HUES64 (cell line): Measurements from ENCODE around the gene TRAFD1. TPM values are rescaled to one million over a fixed set of nuclear protein-coding genes. Genes with fewer than 3 reads are reported as not detected.
"Not testable (repeated sequence)": the region's sequence is repeated elsewhere in the genome, so short reads cannot be mapped to it uniquely, and the experiment has no call there.

ENCODE experiments used
- H3K27ac ChIP-seq: 2 replicates; pipeline ENCODE4 v1.7.0; 2013; ENCODE audit warnings: low read depth, low read length, inconsistent platforms
- H3K27me3 ChIP-seq: 2 replicates; pipeline ENCODE4 v1.6.1; 2013; ENCODE audit warnings: mild to moderate bottlenecking, low read length; ENCODE audit not compliant: insufficient read depth
- H3K36me3 ChIP-seq: 2 replicates; pipeline ENCODE4 v1.6.1; 2013; ENCODE audit warnings: mild to moderate bottlenecking, low read length; ENCODE audit not compliant: insufficient read depth
- H3K4me1 ChIP-seq: 2 replicates; pipeline ENCODE4 v1.6.1; 2013; ENCODE audit warnings: mild to moderate bottlenecking, low read length, moderate library complexity; ENCODE audit not compliant: insufficient read depth
- H3K4me3 ChIP-seq: 2 replicates; pipeline ENCODE4 v1.5.1; 2013; ENCODE audit warnings: mild to moderate bottlenecking, low read length, moderate library complexity
- H3K9ac ChIP-seq: 2 replicates; pipeline ENCODE4 v1.6.1; 2013; ENCODE audit warnings: mild to moderate bottlenecking, low read depth, low read length
- H3K9me3 ChIP-seq: 2 replicates; pipeline ENCODE4 v1.6.1; 2013; ENCODE audit warnings: low read depth, low read length; ENCODE audit not compliant: insufficient read depth
- WGBS: fragments of 150-250, 120-280 bp; methylation state at CpG from one replicate; pipeline ENCODE4 v1.1.7; 2013; ENCODE audit warnings: missing lambda C conversion rate; 5-methylcytosine and 5-hydroxymethylcytosine counted together
- polyA plus RNA-seq, 2 experiments: library from polyadenylated mRNA; stranded (reverse); fragments of 50-300 nt; gene quantifications; one replicate each; pipeline ENCODE4 v1.2.3, GENCODE V29; 2013

TRAFD1 gene
- polyA plus RNA-seq (2013, experiment 1 of 2) = 21.9 TPM
- polyA plus RNA-seq (2013, experiment 2 of 2) = 22.3 TPM

DNA sequence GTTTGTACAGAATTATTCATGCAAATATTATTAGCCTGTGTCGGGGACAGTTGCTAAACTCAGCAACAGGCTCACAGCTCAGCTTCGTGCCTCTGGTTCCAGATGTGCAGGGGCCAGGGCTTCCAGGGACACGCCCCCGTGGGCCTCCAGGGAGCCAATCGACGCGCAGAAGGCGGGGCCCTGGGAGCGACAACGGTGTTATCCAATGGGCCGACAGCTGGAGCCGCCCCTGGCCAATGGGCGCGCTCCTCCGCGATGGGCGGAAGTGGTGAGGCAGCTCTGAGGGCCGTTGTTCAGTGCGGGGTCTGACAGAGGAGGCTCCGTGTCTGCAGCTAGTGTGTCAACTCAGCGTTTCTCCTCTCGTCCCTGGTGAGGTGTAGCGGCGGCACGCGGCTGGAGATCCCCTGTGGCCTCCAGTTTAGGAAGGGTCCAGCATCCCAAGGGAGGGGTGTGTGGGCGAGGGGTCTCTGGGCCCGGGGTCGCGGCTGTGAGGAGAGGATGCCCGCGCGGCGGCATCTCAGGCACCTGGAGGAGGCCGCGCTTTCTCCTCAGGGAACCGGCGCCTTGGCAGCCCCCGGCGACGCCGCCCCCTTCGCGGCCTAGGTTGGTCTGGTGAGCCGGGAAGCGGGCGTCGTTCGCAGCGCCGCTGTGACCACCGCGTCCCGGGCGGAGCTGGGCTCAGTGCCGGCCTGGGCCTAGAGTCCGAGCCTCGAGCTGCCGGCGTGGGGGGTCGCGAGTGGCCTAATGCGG is at the start of gene TRAFD1:
TRAFD1 (plus strand) TSS at position 311 of the 750 bp plus-strand sequence. CDS start 4,963 bp downstream, outside the sequence.
- peak within 1 kb of the TSS; percentile 63 for H3K9ac ChIP-seq
- peak within 1 kb of the TSS; percentile 67 for H3K4me3 ChIP-seq
- peaks cover 2% of the 10 kb centered on the region for H3K36me3 ChIP-seq
- no peaks in the 10 kb centered on the region for H3K27me3 ChIP-seq
- no peaks in the 10 kb centered on the region for H3K9me3 ChIP-seq
- under 1% methylated on average over 63 of the region's 63 CpGs for WGBS
- no peak within 1 kb of the TSS for H3K27ac ChIP-seq
- peaks cover 13% of the 10 kb centered on the region for H3K4me1 ChIP-seq

- Histone ChIP-seq H3K9ac (no peak overlapping the region), H3K27ac (no peak overlapping the region), H3K27me3 (no peaks in the 10 kb centered on the region), H3K9me3 (no peaks in the 10 kb centered on the region), H3K4me1 (peaks cover 13% of the 10 kb centered on the region), H3K4me3 (no peak overlapping the region), H3K36me3 (peaks cover 91% of the 10 kb centered on the region)
- WGBS = no CpG with 5 or more reads among the region's 2 CpGs
Observed at GRCh38 chr12:112087055-112087850, 38.1 kb upstream of the TRAFD1 start.

- Histone ChIP-seq H3K4me1 (peaks cover 13% of the 10 kb centered on the region), H3K36me3 (peaks cover 89% of the 10 kb centered on the region), H3K27me3 (no peaks in the 10 kb centered on the region), H3K9me3 (no peaks in the 10 kb centered on the region), H3K9ac (no peak overlapping the region), H3K27ac (no peak overlapping the region), H3K4me3 (no peak overlapping the region)
- 96% methylated on average over 1 of the region's 1 CpG for WGBS
Observed at GRCh38 chr12:112087851-112088250, 37.5 kb upstream of the TRAFD1 start.

DNA sequence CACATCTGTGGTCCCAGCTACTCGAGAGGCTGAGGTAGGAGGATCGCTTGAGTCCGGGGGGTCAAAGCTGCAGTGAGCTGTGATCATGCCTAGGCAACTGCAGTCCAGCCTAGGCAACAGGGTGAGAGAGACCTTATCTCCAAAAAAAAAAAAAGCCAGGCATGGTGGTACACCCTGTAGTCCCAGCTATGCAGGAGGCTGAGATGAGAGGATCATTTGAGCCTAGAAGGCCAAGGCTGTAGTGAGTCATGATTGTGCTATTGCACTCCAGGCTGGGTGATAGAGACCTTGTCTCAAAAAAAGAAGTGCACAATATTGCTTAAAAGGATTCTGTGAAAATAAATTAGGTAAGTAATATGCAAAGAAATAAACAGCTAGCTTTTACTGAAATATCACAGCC is 33.8 kb upstream of the TRAFD1 start:
- no peaks in the 10 kb centered on the region for H3K9me3 ChIP-seq
- H3K4me1 ChIP-seq = peaks cover 7% of the 10 kb centered on the region
- peaks cover 84% of the 10 kb centered on the region for H3K36me3 ChIP-seq
- no peak overlapping the region for H3K9ac ChIP-seq
- no peak overlapping the region for H3K4me3 ChIP-seq
- 94% methylated on average over 3 of the region's 3 CpGs for WGBS
- H3K27ac ChIP-seq = no peak overlapping the region
- no peaks in the 10 kb centered on the region for H3K27me3 ChIP-seq

DNA sequence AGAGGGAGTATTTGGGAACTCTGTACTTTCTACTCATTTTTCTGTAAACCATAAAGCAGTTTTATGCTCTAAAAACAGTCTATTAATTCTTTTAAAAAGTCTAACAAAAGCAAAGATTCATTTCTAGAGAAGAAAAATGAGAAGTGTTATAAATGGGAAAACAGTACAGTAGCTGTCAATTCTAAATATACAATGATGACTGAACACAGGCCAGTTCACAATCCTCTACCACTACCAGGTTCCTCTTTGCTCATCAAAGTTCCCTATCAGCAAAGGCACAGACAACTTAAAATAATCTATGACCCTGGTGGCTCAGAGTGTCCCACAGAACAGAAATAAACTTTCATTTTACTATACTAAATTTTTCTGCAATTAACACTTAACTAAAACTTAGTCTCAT is 29.3 kb upstream of the TRAFD1 start:
- H3K36me3 ChIP-seq = peaks cover 79% of the 10 kb centered on the region

DNA sequence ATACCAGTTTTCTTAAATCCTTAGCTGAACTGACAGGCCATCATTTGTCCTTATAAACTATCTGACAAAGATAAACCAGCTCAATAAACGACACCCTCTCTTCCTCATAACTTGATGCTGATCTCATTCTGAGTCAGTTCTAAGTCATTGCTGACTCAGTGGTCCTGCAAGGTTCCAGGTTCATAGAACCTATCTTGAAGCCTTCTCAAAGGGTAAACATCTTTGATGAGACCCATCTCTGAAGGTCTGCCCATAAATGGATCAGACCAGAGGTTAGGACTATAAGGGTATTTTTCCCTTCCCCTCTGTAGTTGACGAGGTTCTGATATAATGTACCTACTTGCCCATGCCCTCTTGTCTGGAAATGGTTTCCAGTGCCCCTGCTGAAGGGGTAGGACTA is 28.7 kb upstream of the TRAFD1 start:
- Histone ChIP-seq H3K9me3 (no peaks in the 10 kb centered on the region), H3K4me1 (no peaks in the 10 kb centered on the region), H3K27me3 (no peaks in the 10 kb centered on the region), H3K36me3 (peaks cover 79% of the 10 kb centered on the region), H3K4me3 (no peak overlapping the region), H3K9ac (no peak overlapping the region), H3K27ac (no peak overlapping the region)
- WGBS = 95% methylated on average over 2 of the region's 2 CpGs

More for the DNA sequence above, 29.3 kb upstream of the TRAFD1 start:
- no peak overlapping the region for H3K9ac ChIP-seq
- H3K9me3 ChIP-seq = no peaks in the 10 kb centered on the region
- no peak overlapping the region for H3K27ac ChIP-seq
- H3K27me3 ChIP-seq = no peaks in the 10 kb centered on the region
- no peak overlapping the region for H3K4me3 ChIP-seq
- no peaks in the 10 kb centered on the region for H3K4me1 ChIP-seq

- peaks cover 76% of the 10 kb centered on the region for H3K36me3 ChIP-seq
- no peaks in the 10 kb centered on the region for H3K27me3 ChIP-seq
- 96% methylated on average over 8 of the region's 8 CpGs for WGBS
- no peak overlapping the region for H3K27ac ChIP-seq
- H3K4me3 ChIP-seq = no peak overlapping the region
- no peaks in the 10 kb centered on the region for H3K9me3 ChIP-seq
- no peaks in the 10 kb centered on the region for H3K4me1 ChIP-seq
- no peak overlapping the region for H3K9ac ChIP-seq
Observed at GRCh38 chr12:112097641-112098040, 27.7 kb upstream of the TRAFD1 start.

GRCh38 chr12:112100500-112100899 is 24.9 kb upstream of the TRAFD1 start:
- not testable (repeated sequence) for H3K27ac ChIP-seq, H3K4me3 ChIP-seq, H3K9ac ChIP-seq, H3K9me3 ChIP-seq, H3K27me3 ChIP-seq
- peaks cover 62% of the 10 kb centered on the region for H3K36me3 ChIP-seq
- WGBS = 97% methylated on average over 15 of the region's 15 CpGs
- peaks cover 14% of the 10 kb centered on the region for H3K4me1 ChIP-seq

DNA sequence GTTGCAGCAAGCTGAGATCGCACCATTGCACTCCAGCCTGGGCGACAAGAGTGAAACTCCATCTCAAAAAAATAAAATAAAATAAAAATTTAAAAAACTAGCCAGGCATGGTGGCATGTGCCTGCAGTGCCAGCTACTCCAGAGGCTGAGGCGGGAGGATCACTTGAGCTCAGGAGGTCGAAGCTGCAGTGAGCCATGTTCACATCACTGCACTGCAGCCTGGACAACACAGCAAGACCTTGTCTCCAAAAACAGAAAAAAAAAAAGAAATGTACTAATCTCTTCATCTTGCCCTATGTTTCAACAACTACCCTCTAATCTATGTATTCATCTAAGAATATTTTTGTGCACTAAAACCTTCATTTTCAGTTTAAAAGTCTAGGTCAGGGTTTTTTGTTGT is 23.2 kb upstream of the TRAFD1 start:
- WGBS = 92% methylated on average over 4 of the region's 4 CpGs
- Histone ChIP-seq H3K36me3 (peaks cover 61% of the 10 kb centered on the region), H3K4me3 (no peak overlapping the region)

GRCh38 chr12:112102746-112103145 is 22.6 kb upstream of the TRAFD1 start:
- not testable (repeated sequence) for H3K27me3 ChIP-seq, H3K9me3 ChIP-seq, H3K9ac ChIP-seq, H3K27ac ChIP-seq, H3K4me3 ChIP-seq
- Histone ChIP-seq H3K4me1 (peaks cover 28% of the 10 kb centered on the region), H3K36me3 (peaks cover 57% of the 10 kb centered on the region)
- 98% methylated on average over 19 of the region's 19 CpGs for WGBS

More for the DNA sequence above, 23.2 kb upstream of the TRAFD1 start:
- H3K9ac ChIP-seq = no peak overlapping the region
- no peaks in the 10 kb centered on the region for H3K27me3 ChIP-seq
- peaks cover 26% of the 10 kb centered on the region for H3K4me1 ChIP-seq
- H3K27ac ChIP-seq = no peak overlapping the region
- H3K9me3 ChIP-seq = no peaks in the 10 kb centered on the region

DNA sequence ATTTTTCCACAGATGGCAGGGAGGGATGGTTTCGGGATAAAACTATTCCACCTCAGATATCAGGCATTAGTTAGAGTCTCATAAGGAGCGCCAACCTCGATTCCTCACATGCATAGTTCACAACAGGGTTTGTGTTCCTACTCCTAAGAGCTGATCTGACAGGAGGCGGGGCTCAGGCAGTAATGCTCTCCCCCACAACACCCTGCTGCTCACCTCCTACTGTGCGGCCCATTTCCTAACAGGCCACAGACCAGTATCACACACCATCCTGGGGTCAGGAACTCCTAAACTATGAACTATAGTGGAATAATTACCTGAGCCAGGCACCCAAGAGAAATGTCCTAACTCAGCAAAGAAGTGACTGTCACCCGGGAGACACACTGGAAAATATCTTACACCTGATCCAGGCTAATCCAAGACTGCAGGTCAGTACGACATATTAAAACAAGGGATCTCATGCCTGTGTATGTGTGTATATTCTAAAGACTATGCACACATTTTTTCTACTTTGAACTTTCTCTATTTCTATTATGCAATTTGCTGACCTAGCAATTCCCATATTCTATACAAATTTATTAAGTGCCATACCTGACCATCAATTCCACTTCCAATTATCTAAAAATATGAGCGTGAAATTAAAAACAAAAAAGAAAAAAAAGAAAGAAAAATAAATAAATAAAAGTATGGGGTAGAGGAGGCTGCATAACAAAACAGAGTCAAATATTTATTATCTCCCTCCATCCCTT is 21.4 kb upstream of the TRAFD1 start:
- H3K9me3 ChIP-seq = no peaks in the 10 kb centered on the region
- H3K9ac ChIP-seq = no peak overlapping the region
- H3K36me3 ChIP-seq = peaks cover 48% of the 10 kb centered on the region
- peaks cover 28% of the 10 kb centered on the region for H3K4me1 ChIP-seq
- 91% methylated on average over 6 of the region's 8 CpGs for WGBS
- no peak overlapping the region for H3K4me3 ChIP-seq
- no peaks in the 10 kb centered on the region for H3K27me3 ChIP-seq
- no peak overlapping the region for H3K27ac ChIP-seq
